Measurements from ENCODE around the gene TMEM156. TPM values are rescaled to one million over a fixed set of nuclear protein-coding genes. Genes with fewer than 3 reads are reported as not detected.

Gene TMEM156
- total RNA-seq, 2 experiments from 2014 or later: 18.4 TPM

- Histone ChIP-seq H3K9me3 (ENCODE audit: control insufficient read depth in 1 of 2, insufficient read depth in 1 of 2, low read length in 2 of 2) (peaks cover 0 to 8% of the 10 kb centered on the region in 2 experiments), H3K27me3 (ENCODE audit: control insufficient read depth in 1 of 2, insufficient read depth in 2 of 2, low read length in 2 of 2) (no peaks in the 10 kb centered on the region), H3K4me3 (ENCODE audit: low read length) (no peak overlapping the region), H3K27ac (ENCODE audit: low read depth in 1 of 2, low read length in 2 of 2) (no peak overlapping the region), H3K4me1 (ENCODE audit: insufficient read depth, low read length) (no peaks in the 10 kb centered on the region), H3K36me3 (ENCODE audit: insufficient read depth, low read length) (no peaks in the 10 kb centered on the region)
- no peak for DNase-seq
- H3K4me3 Mint-ChIP-seq: no peak overlapping the region
- H3K36me3 Mint-ChIP-seq (ENCODE audit: low read depth): peaks cover 49% of the 10 kb centered on the region
- no peaks in the 10 kb centered on the region for H3K27me3 Mint-ChIP-seq
- POLR2A ChIA-PET: no interaction called here
- no peak for TF ChIP-seq CTCF (IDR thresholded peaks at IDR 0.05)
- intact Hi-C loops (cut with DNase I, micrococcal nuclease): no loop called here
- ATAC-seq (ENCODE audit: poor library complexity): no peak
- CTCF ChIA-PET: no interaction called here
- no peak overlapping the region for H3K27ac Mint-ChIP-seq
- H3K9me3 Mint-ChIP-seq: peaks cover 2% of the 10 kb centered on the region
- peaks cover 10% of the 10 kb centered on the region for H3K4me1 Mint-ChIP-seq (ENCODE audit: low read depth)
Observed at GRCh38 chr4:39021631-39022030, 10.6 kb downstream of the TMEM156 start.

- Histone ChIP-seq H3K4me1 (ENCODE audit: insufficient read depth, low read length) (no peaks in the 10 kb centered on the region), H3K27ac (ENCODE audit: low read depth in 1 of 2, low read length in 2 of 2) (no peak overlapping the region), H3K4me3 (ENCODE audit: low read length) (no peak overlapping the region), H3K27me3 (ENCODE audit: control insufficient read depth in 1 of 2, insufficient read depth in 2 of 2, low read length in 2 of 2) (no peaks in the 10 kb centered on the region), H3K36me3 (ENCODE audit: insufficient read depth, low read length) (no peaks in the 10 kb centered on the region), H3K9me3 (ENCODE audit: control insufficient read depth in 1 of 2, insufficient read depth in 1 of 2, low read length in 2 of 2) (peaks cover 10 to 14% of the 10 kb centered on the region in 2 experiments)
- intact Hi-C loops (cut with DNase I, micrococcal nuclease): no loop called here
- H3K9me3 Mint-ChIP-seq: peaks cover 5% of the 10 kb centered on the region
- no peak for ATAC-seq (ENCODE audit: poor library complexity)
- H3K27me3 Mint-ChIP-seq: no peaks in the 10 kb centered on the region
- TF ChIP-seq CTCF (IDR thresholded peaks at IDR 0.05): no peak
- CTCF ChIA-PET: no interaction called here
- H3K27ac Mint-ChIP-seq: no peak overlapping the region
- H3K36me3 Mint-ChIP-seq (ENCODE audit: low read depth): peaks cover 55% of the 10 kb centered on the region
- H3K4me3 Mint-ChIP-seq: no peak overlapping the region
- POLR2A ChIA-PET: no interaction called here
- H3K4me1 Mint-ChIP-seq (ENCODE audit: low read depth): peaks cover under 1% of the 10 kb centered on the region
- DNase-seq: no peak
Observed at GRCh38 chr4:39020130-39020529, 12.1 kb downstream of the TMEM156 start.

GRCh38 chr4:39014028-39014427 lies 18.2 kb downstream of the TMEM156 start:
- H3K27ac ChIP-seq (ENCODE audit: low read depth in 1 of 2, low read length in 2 of 2): no peak overlapping the region
- intact Hi-C loops (cut with DNase I, micrococcal nuclease): no loop called here
- no peaks in the 10 kb centered on the region for H3K4me1 ChIP-seq (ENCODE audit: insufficient read depth, low read length)
- TF ChIP-seq CTCF (IDR thresholded peaks at IDR 0.05): no peak
- Mint-ChIP-seq H3K9me3 (peaks cover 5% of the 10 kb centered on the region), H3K4me1 (ENCODE audit: low read depth) (peaks cover 15% of the 10 kb centered on the region), H3K27me3 (no peaks in the 10 kb centered on the region), H3K36me3 (ENCODE audit: low read depth) (peaks cover 47% of the 10 kb centered on the region), H3K4me3 (no peak overlapping the region), H3K27ac (no peak overlapping the region)
- CTCF ChIA-PET: interaction anchor here (0.7 kb wide), 2 partner anchors 31 to 88 kb away, joined by 3 read pairs; no protein-coding TSS in a partner anchor
- H3K27me3 ChIP-seq (ENCODE audit: control insufficient read depth in 1 of 2, insufficient read depth in 2 of 2, low read length in 2 of 2): no peaks in the 10 kb centered on the region
- DNase-seq (no peak), ATAC-seq (ENCODE audit: poor library complexity) (no peak)
- H3K4me3 ChIP-seq (ENCODE audit: low read length): no peak overlapping the region
- H3K9me3 ChIP-seq (ENCODE audit: control insufficient read depth in 1 of 2, insufficient read depth in 1 of 2, low read length in 2 of 2): peaks cover 11 to 14% of the 10 kb centered on the region in 2 experiments
- H3K36me3 ChIP-seq (ENCODE audit: insufficient read depth, low read length): no peaks in the 10 kb centered on the region
- POLR2A ChIA-PET: no interaction called here
